Retinal pigment epithelial cell (primary cell): ENCODE measurements around the gene STIM1.
A peak's percentile ranks its signal among the peaks of the same experiment; 100 is the strongest.

ENCODE experiments used
- DNase-seq: peaks from one replicate; pipeline ENCODE4 v3.0.0-alpha.2; 2010; ENCODE audit warnings: low read depth
- H3K4me3 ChIP-seq: 2 replicates; pipeline ENCODE4 v1.5.1; 2011; ENCODE audit warnings: mild to moderate bottlenecking, low read length, control low read depth, moderate library complexity
- CTCF ChIP-seq: conservative IDR thresholded peaks from 2 replicates; pipeline ENCODE4 v1.5.1; 2011; ENCODE audit warnings: low read depth, low read length, control low read depth, inconsistent platforms

Gene STIM1

GRCh38 chr11:4095509-4096230 lies 240.2 kb downstream of the STIM1 start:
- no peak for DNase-seq
- peak overlapping the region; percentile 90 for H3K4me3 ChIP-seq

GRCh38 chr11:4098026-4098621 lies 242.7 kb downstream of the STIM1 start:
- DNase-seq: no peak
- TF ChIP-seq CTCF: no peak
- H3K4me3 ChIP-seq: no peak overlapping the region

More at GRCh38 chr11:4095509-4096230, 240.2 kb downstream of the STIM1 start:
- no peak for TF ChIP-seq CTCF

DNA sequence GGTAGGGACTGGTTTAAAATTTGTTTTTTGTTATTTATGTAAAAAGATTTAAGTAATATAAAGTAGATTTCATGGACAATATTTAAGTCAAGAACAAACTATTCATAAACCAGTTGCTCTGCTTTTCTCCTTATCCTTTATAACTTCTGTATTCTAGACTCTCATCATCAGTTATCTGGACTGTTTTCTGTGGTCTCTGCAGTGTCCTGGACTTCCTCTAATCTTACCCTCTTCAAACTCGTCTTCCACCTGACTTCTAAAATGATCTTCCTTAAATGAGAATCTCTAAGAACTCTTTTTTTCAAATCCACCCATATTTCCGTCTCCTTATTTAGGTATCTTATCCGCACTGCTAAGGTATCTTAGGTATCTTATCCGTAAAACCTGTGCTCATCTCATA lies 247.2 kb downstream of the STIM1 start:
- no peak for DNase-seq
- no peak overlapping the region for H3K4me3 ChIP-seq
- no peak for TF ChIP-seq CTCF

DNA sequence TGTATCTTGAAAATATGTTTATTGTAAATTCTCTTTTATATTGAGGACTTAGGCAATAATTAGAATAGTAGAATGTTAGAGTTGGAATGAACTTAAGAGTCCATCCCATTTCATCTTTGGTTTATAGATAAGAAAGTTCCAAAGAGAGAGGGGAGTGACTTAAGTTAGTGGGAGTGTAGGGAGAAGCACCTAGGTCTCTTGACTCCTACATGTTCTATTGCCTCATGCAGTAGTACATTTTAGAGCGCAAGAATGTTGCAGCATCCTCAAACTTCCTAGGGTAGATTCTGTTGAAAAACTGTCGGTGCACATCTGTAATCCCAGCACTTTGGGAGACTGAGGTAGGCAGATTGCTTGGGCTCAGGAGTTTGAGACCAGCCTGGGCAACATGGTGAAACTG lies 247.8 kb downstream of the STIM1 start:
- no peak overlapping the region for H3K4me3 ChIP-seq
- no peak for TF ChIP-seq CTCF
- no peak for DNase-seq

- no peak for TF ChIP-seq CTCF
- no peak for DNase-seq
- H3K4me3 ChIP-seq: no peak overlapping the region
Measured at GRCh38 chr11:4105916-4106315, 250.5 kb downstream of the STIM1 start.

GRCh38 chr11:4111834-4112233 lies 256.4 kb downstream of the STIM1 start:
- no peak for DNase-seq

More at GRCh38 chr11:4111834-4112233, 256.4 kb downstream of the STIM1 start:
- TF ChIP-seq CTCF: no peak
- no peak overlapping the region for H3K4me3 ChIP-seq
